OCI-LY1 (cell line): ENCODE measurements around the gene PXYLP1.

ENCODE experiments used
- H2AFZ ChIP-seq: fragments of 200-600 bp; sonication (generic), shearing (Covaris generic); 2 replicates; pipeline ENCODE4 v1.6.0; 2014; ENCODE audit warnings: antibody characterized with exemption, mild to moderate bottlenecking, low read length
- H3F3A ChIP-seq: fragments of 200-600 bp; sonication (generic), shearing (Covaris generic); 2 replicates; pipeline ENCODE4 v1.6.0; 2014; ENCODE audit warnings: mild to moderate bottlenecking, antibody characterized with exemption, low read length, moderate library complexity; ENCODE audit not compliant: insufficient read depth
- H3K27ac ChIP-seq: fragments of 200-600 bp; sonication (generic); 2 replicates; pipeline ENCODE4 v1.5.1; 2014; ENCODE audit warnings: low read length, mixed run types, mild to moderate bottlenecking, low read depth; ENCODE audit not compliant: poor library complexity, severe bottlenecking
- H3K27me3 ChIP-seq: fragments of 200-600 bp; sonication (generic); 2 replicates; pipeline ENCODE4 v1.6.0; 2014; ENCODE audit warnings: antibody characterized with exemption, mild to moderate bottlenecking, low read length, moderate library complexity; ENCODE audit not compliant: insufficient read depth
- H3K36me3 ChIP-seq: fragments of 200-600 bp; sonication (generic); 2 replicates; pipeline ENCODE4 v1.6.1; 2014; ENCODE audit warnings: mild to moderate bottlenecking, antibody characterized with exemption, low read length, moderate library complexity, mixed read lengths; ENCODE audit not compliant: insufficient read depth
- H3K4me1 ChIP-seq: fragments of 200-600 bp; sonication (generic); 2 replicates; pipeline ENCODE4 v1.5.1; 2014; ENCODE audit warnings: mild to moderate bottlenecking, low read length, moderate library complexity; ENCODE audit not compliant: insufficient read depth, severe bottlenecking
- H3K4me2 ChIP-seq: fragments of 200-600 bp; sonication (generic), shearing (Covaris generic); 2 replicates; pipeline ENCODE4 v1.6.1; 2014; ENCODE audit warnings: low read length
- H3K4me3 ChIP-seq: fragments of 200-600 bp; sonication (generic); 2 replicates; pipeline ENCODE4 v1.5.1; 2014; ENCODE audit warnings: low read length, low read depth, mild to moderate bottlenecking, mixed read lengths; ENCODE audit not compliant: poor library complexity, severe bottlenecking
- H3K79me2 ChIP-seq: fragments of 200-600 bp; shearing (Covaris generic); 2 replicates; pipeline ENCODE4 v1.6.1; 2016; ENCODE audit warnings: mixed run types, low read length, mixed read lengths; ENCODE audit not compliant: insufficient read depth
- H3K9ac ChIP-seq: fragments of 200-600 bp; sonication (generic), shearing (Covaris generic); 2 replicates; pipeline ENCODE4 v1.6.1; 2014; ENCODE audit warnings: mild to moderate bottlenecking, low read length, mixed read lengths
- H3K9me2 ChIP-seq: fragments of 200-600 bp; sonication (generic), shearing (Covaris generic); 2 replicates; pipeline ENCODE4 v1.6.1; 2014; ENCODE audit warnings: low read depth, mild to moderate bottlenecking, low read length, mixed read lengths
- H3K9me3 ChIP-seq: fragments of 200-600 bp; shearing (Covaris generic); 2 replicates; pipeline ENCODE4 v1.6.1; 2014; ENCODE audit warnings: low read length, mixed read lengths
- H4K20me1 ChIP-seq: fragments of 200-600 bp; sonication (generic), shearing (Covaris generic); 2 replicates; pipeline ENCODE4 v1.6.0; 2016; ENCODE audit warnings: mild to moderate bottlenecking, low read length; ENCODE audit not compliant: insufficient read depth
- EZH2 ChIP-seq: fragments of 200-600 bp; sonication (generic), shearing (Covaris generic); IDR thresholded peaks from 2 replicates; pipeline ENCODE4 v1.8.0; 2017; ENCODE audit warnings: borderline replicate concordance, mixed run types, mild to moderate bottlenecking, antibody characterized with exemption, low read length, moderate library complexity, mixed read lengths
- TF ChIP-seq, protein P1 (sequence below): fragments of 200-600 bp; sonication (generic), shearing (Covaris generic); IDR thresholded peaks from 2 replicates; pipeline ENCODE4 v1.5.1; 2017; ENCODE audit warnings: mild to moderate bottlenecking, antibody characterized with exemption, low read length, moderate library complexity, mixed read lengths

PXYLP1 gene

DNA sequence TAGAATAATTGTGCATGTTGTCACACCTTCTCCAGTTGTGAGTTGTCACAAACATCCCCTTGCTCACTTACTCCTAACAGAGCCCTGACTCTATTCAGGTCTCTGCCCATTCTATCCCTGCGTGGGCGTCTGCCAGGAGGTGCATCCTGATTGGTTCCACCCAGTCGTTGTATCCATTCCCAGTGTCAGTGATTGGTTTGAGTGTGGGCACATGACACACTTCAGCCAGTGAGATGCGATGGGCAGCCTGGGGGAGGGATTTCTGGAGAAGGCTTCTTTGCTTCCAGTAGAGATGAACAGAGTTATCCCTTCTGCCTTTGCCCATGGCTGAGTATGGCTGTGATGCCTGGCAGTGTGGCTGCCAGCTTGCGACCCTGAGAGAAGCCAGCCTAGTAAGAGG lies 18.7 kb downstream of the PXYLP1 start:
- Histone ChIP-seq H3K79me2 (no peaks in the 10 kb centered on the region), H3K27ac (no peak overlapping the region)

DNA sequence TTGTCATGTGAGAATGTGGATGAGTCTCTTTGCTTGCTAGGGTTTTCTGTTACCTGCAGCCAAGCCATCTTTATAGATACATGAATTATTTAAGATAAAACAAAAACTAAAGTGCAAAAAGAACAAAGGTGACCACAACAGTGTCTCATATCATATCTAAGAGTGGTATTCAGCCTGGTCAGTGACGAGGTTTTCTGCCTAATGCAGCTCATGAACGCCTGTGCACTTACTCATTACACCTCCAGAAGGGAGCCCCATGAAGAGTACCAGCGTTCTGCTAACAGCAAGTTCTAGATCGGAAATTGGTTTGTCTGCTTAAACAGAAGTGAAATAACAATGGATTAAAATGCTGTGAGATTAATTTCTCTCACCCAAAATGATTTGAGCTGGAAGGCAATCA lies 19.2 kb downstream of the PXYLP1 start:
- H3K9ac ChIP-seq: no peak overlapping the region
- H3K79me2 ChIP-seq: no peaks in the 10 kb centered on the region
- H3K36me3 ChIP-seq: no peaks in the 10 kb centered on the region
- H2AFZ ChIP-seq: no peak overlapping the region
- peaks cover 5% of the 10 kb centered on the region; the same call in 1 of the 2 replicates for H3K27me3 ChIP-seq
- TF ChIP-seq, protein P1, sequence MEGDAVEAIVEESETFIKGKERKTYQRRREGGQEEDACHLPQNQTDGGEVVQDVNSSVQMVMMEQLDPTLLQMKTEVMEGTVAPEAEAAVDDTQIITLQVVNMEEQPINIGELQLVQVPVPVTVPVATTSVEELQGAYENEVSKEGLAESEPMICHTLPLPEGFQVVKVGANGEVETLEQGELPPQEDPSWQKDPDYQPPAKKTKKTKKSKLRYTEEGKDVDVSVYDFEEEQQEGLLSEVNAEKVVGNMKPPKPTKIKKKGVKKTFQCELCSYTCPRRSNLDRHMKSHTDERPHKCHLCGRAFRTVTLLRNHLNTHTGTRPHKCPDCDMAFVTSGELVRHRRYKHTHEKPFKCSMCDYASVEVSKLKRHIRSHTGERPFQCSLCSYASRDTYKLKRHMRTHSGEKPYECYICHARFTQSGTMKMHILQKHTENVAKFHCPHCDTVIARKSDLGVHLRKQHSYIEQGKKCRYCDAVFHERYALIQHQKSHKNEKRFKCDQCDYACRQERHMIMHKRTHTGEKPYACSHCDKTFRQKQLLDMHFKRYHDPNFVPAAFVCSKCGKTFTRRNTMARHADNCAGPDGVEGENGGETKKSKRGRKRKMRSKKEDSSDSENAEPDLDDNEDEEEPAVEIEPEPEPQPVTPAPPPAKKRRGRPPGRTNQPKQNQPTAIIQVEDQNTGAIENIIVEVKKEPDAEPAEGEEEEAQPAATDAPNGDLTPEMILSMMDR: no peak
- no peak for TF ChIP-seq EZH2
- H3K4me2 ChIP-seq: no peak overlapping the region
- H3K9me2 ChIP-seq: no peaks in the 10 kb centered on the region
- no peaks in the 10 kb centered on the region for H3K9me3 ChIP-seq
- H4K20me1 ChIP-seq: no peaks in the 10 kb centered on the region
- H3K4me3 ChIP-seq: no peak overlapping the region
- H3K4me1 ChIP-seq: no peaks in the 10 kb centered on the region
- no peak overlapping the region for H3K27ac ChIP-seq
- H3F3A ChIP-seq: no peaks in the 10 kb centered on the region

More for the DNA sequence above, 18.7 kb downstream of the PXYLP1 start:
- Histone ChIP-seq H2AFZ (no peak overlapping the region), H3K27me3 (peaks cover 5% of the 10 kb centered on the region; the same call in 1 of the 2 replicates), H3K9me2 (no peaks in the 10 kb centered on the region), H3F3A (no peaks in the 10 kb centered on the region), H3K9me3 (no peaks in the 10 kb centered on the region), H3K4me3 (no peak overlapping the region), H3K4me1 (no peaks in the 10 kb centered on the region), H3K9ac (no peak overlapping the region), H3K4me2 (no peak overlapping the region), H3K36me3 (no peaks in the 10 kb centered on the region), H4K20me1 (no peaks in the 10 kb centered on the region)
- TF ChIP-seq EZH2: no peak
- TF ChIP-seq, protein P1: no peak

DNA sequence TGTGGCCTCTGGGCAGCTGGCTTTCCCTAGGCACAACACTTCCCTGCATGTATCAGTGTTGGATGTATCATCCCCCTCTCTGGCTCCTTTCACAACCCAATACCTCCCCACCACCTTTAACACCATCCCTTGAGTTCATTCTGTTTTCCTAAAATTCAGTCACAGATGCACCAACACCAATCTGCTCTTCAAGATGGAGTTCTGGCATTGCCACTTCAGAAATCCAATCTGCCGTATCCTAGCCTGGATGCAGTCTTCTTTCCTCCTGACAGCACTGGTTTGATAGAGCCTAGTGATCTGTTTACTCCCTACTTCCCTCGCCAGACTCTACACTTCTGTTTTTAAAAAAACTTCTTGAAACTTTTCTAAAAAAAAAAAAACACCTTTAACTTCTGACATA lies 21.7 kb downstream of the PXYLP1 start:
- Histone ChIP-seq H4K20me1 (no peaks in the 10 kb centered on the region), H3F3A (no peaks in the 10 kb centered on the region), H3K9me2 (no peaks in the 10 kb centered on the region), H3K27me3 (peaks cover 8% of the 10 kb centered on the region; the same call in 1 of the 2 replicates), H3K9ac (no peak overlapping the region), H3K4me3 (no peak overlapping the region), H3K27ac (no peak overlapping the region), H3K4me1 (no peaks in the 10 kb centered on the region), H2AFZ (no peak overlapping the region), H3K79me2 (no peaks in the 10 kb centered on the region), H3K9me3 (no peaks in the 10 kb centered on the region), H3K4me2 (no peak overlapping the region), H3K36me3 (no peaks in the 10 kb centered on the region)
- TF ChIP-seq, protein P1: no peak
- no peak for TF ChIP-seq EZH2
